HG03196 (cell line): ENCODE measurements around the gene MYPN.
"Not testable (repeated sequence)": the region's sequence is repeated elsewhere in the genome, so short reads cannot be mapped to it uniquely, and the experiment has no call there.

Experiments
- ATAC-seq: cut with Tn5 transposase; IDR thresholded peaks from one replicate; pipeline ENCODE4 v1.9.1; 2021; ENCODE audit not compliant: unreplicated experiment

MYPN gene

GRCh38 chr10:68109331-68109730, at the start of gene MYPN:
Gene MYPN (plus strand): TSS chr10:68109488. CDS start chr10:68121439, 11,951 bp downstream.
- ATAC-seq, result no peak

- no peak for ATAC-seq
Measured at GRCh38 chr10:68067029-68067428, 42.3 kb upstream of the MYPN start.

DNA sequence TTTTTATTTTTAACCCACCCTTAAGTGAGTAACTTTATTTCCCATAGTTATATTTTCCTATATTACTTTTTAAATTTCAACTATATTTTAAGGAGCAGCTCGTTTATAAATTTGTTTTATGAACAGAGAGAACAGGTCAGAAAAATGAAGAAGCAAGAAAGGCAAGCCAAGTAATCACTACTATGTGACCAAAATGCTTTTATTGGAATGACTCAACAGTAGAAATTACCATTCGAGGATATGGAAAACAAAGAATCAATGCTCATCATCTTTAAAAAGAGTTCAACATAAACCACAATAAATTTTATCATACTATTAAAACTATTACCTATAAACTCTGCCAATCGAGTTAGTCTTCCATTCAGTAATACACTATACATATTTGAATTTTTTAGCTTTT, 41.8 kb upstream of the MYPN start:
- ATAC-seq, result no peak

GRCh38 chr10:68073631-68074030, 35.7 kb upstream of the MYPN start:
- ATAC-seq, result no peak

DNA sequence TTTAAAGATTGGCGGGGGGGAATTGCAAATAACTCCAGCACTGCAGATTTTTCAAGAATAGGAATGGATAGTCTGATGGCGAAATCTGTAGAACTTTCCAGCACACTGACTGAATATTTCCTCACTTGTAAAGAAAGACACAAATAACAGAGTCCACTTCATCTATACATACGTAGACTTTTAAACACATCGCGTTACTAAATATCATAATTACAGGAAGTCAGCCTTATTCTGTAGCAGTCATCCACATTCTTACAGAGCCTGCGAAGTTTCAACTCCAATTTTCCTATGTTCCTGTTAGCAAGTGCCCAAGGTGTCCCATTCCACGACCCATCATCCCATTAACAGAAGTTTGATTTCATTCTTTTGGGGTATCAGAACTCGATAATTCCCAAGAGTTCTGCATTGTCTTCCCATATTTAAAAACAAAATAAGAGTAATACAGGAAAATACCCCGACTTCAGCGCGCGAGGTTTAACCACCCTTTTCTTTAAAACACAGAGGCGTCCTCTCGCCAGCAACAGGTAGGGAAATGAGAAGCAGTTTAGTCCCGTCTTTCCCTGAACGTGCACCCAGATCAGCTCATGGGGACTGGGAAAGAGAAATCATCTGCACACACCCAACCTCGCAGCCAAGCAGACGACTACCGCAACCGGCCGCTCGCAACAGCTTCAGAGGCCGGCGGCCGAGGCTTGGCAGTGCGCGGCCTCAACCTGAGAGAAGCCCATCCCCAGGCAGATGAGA, 35.1 kb upstream of the MYPN start:
- ATAC-seq, result no peak

- peak; percentile 95 for ATAC-seq
Measured at GRCh38 chr10:68074775-68075549, 34.3 kb upstream of the MYPN start, which contains the start of gene HERC4. Gene HERC4 (minus strand): TSS chr10:68075283. CDS start chr10:68073108, 2,175 bp downstream.

- ATAC-seq, result no peak
Measured at GRCh38 chr10:68075550-68076004, 33.7 kb upstream of the MYPN start.

- ATAC-seq, result not testable (repeated sequence)
Measured at GRCh38 chr10:68076081-68076480, 33.2 kb upstream of the MYPN start.

GRCh38 chr10:68077026-68077425, 32.3 kb upstream of the MYPN start:
- ATAC-seq, result no peak

DNA sequence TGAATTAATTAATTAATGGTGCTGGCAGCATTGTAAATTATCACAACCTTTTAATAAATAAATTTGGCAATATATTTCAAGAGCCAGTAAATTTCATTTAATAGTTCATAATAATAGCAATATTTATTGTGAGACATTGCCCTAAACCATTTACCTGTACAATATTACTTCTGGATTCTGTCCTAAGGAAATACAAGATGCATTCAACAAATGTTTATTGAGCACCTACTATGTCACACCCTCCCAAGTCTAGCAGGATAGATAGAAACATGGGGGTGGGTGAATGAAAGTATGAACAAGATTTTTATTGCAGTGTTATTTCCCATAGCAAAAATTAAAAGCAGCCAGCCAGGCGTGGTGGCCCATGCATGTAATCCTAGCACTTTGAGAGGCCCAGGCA, 29.9 kb upstream of the MYPN start:
- ATAC-seq, result no peak

DNA sequence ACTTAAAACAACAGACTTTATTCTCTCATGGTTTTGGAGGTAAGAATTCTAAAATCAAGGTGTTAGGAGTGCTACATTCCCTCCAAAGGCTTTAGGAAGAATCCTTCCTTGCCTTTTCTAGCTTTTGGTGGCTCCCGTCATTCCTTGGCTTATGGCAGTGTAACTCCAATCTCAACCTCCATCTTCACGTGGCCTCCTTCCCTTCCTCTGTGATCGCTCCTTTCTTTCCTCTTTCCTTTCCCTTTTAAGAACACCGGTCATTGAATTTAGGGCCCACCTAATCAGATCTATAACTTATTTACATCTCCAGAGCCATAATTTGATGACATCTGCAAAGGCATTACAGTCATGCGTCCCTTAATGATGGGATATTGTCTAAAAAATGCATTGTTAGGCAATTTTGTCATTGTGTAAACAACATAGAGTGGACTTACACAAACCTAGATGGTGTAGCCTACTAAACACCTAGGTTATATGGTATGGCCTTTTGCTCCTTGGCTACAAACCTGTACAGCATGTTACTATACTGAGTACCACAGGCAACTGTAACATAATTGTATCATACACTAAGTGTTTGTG, 28.3 kb upstream of the MYPN start:
- ATAC-seq, result no peak

- no peak for ATAC-seq
Measured at GRCh38 chr10:68081916-68082315, 27.4 kb upstream of the MYPN start.

GRCh38 chr10:68082872-68083271, 26.4 kb upstream of the MYPN start:
- no peak for ATAC-seq

DNA sequence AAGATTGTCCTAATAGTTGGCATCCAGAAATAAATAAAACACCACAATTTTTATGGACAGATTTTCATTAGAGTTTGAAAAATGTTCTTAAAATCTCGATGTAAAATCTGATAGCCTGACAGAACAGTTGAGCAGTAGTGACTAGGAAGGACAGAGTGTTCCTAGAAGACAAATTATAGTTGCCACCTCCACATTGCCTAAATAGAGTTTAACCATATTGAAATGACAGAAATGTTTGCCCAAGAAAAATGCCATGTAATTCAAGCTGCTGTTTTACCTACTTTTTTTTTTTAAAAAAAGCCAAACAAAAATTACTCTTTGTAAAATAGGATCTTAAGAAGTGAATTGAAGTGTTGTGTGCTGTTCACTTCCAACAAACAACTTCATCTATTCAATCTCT, 25.3 kb upstream of the MYPN start:
- no peak for ATAC-seq

GRCh38 chr10:68084469-68084868, 24.8 kb upstream of the MYPN start:
- ATAC-seq, result no peak

- no peak for ATAC-seq
Measured at GRCh38 chr10:68086011-68086410, 23.3 kb upstream of the MYPN start.

DNA sequence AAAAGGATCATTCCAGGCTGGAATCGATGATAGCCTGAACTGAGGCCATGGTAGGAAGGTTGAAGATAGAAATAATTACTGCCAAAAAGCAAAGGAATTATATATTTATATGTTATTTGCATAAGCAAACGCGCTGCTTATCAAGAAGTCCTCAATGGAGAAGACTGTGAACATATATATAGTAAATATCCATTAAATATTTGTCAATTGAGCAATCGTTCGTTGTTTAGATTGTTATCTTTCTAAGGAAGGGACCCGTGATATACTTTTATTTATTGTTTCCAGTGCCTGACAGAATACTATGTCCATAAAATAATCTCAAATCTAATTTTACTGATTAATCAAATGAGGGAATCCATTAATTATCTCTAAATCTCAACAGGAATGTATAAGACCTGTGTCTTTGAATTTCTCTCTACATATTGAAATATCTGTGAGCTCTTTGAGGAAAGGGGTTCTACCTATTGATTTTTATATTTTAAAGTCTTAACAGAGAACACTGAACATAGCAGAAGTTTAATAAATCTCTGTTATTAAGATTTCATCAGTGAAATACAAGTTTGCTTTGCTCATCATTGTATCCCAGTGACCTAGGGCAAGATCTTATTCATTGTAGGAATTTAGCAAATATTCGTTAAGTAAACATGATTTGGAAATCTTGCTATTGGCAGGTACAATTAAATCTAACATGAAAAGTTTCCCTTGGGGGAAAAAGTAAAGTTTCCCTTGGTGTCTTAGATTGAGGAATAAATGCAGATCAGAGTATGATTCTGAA, 22.2 kb upstream of the MYPN start:
- ATAC-seq, result no peak

- ATAC-seq, result no peak
Measured at GRCh38 chr10:68087685-68088401, 21.4 kb upstream of the MYPN start.

DNA sequence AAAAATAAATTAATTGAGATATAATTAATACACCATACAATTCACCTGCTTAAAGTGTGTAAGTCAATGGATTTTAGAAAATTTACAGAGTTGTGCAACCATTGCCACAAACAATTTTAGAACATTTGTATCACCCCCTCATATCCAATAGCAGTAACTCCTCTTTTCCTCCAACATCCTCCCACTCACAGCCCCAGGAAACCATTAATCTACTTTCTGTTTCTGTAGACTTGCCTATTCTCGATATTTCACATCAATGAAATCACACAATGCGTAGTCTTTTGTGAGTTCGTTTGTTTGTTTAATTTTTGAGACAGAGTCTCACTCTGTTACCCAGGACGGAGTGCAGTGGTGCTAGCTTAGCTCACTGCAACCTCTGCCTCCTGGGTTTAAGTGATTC, 20.5 kb upstream of the MYPN start:
- ATAC-seq, result peak; percentile 75

DNA sequence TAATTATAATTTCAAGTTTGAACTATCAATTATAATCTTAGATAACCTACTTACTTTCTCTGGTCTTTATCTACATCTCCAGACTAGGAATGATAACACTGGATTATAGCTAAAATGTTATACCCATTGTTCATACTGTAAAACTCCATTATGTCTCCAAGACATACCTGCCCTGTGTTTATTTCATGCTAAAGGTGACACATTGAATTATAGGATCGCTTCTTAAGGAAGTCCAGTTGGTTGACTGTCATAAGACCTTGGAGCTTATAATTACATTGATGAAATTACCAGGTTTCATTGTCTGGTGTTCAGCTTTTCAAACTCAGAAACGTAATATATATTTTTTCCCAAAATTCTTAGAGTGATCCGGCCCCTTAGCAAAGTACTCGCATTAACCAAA, 18.7 kb upstream of the MYPN start:
- no peak for ATAC-seq
